Common myeloid progenitor, CD34-positive (primary cell): ENCODE data around the gene NFATC3.

ENCODE experiments used
- CTCF ChIA-PET: fragments of 350-600 bp; sonication (Branson Sonifier 250); formaldehyde crosslinking; loops from one replicate; lab custom pipeline; 2021; ENCODE audit warnings: antibody characterized with exemption; lab: Charles Lee
- POLR2A ChIA-PET: fragments of 350-600 bp; sonication (Branson Sonifier 250); formaldehyde crosslinking; loops from one replicate; lab custom pipeline; 2021; ENCODE audit warnings: antibody characterized with exemption; lab: Charles Lee
- DNase-seq, 3 donors: peaks; one replicate each; pipeline versions ENCODE4 v3.0.0 to v3.0.0-alpha.2; 2013
- H3K27ac ChIP-seq, 2 experiments: 1 replicate in 1 of 2; 2 replicates in 1 of 2; pipeline ENCODE4 v1.7.0; 2013; ENCODE audit warnings: inconsistent platforms in 2 of 2, low read length in 2 of 2, mild to moderate bottlenecking in 2 of 2, low read depth in 1 of 2, moderate library complexity in 1 of 2; ENCODE audit not compliant: severe bottlenecking in 2 of 2, insufficient read depth in 1 of 2, poor library complexity in 1 of 2
- H3K27me3 ChIP-seq, 5 experiments: replicated peaks in 2 of 5; 1 replicate in 3 of 5; 2 replicates in 2 of 5; pipeline versions ENCODE4 v1.6.1 to v1.7.0; 2013; ENCODE audit warnings: low read length in 4 of 5, mild to moderate bottlenecking in 2 of 5, moderate library complexity in 2 of 5, inconsistent platforms in 1 of 5; ENCODE audit not compliant: insufficient read depth in 5 of 5, control insufficient read depth in 4 of 5
- H3K36me3 ChIP-seq, 4 experiments: 1 replicate in 2 of 4; 2 replicates in 2 of 4; pipeline versions ENCODE4 v1.6.1 to v1.7.0; 2013; ENCODE audit warnings: low read length in 3 of 4, control low read depth in 1 of 4, mild to moderate bottlenecking in 1 of 4; ENCODE audit not compliant: control insufficient read depth in 4 of 4, insufficient read depth in 4 of 4
- H3K4me1 ChIP-seq, 4 experiments: 1 replicate in 3 of 4; 2 replicates in 1 of 4; pipeline versions ENCODE4 v1.6.1 to v1.7.1; 2013; ENCODE audit warnings: low read length in 3 of 4, mild to moderate bottlenecking in 3 of 4, control low read depth in 1 of 4, inconsistent platforms in 1 of 4, moderate library complexity in 1 of 4; ENCODE audit not compliant: control insufficient read depth in 4 of 4, insufficient read depth in 4 of 4; ENCODE audit errors: control extremely low read depth in 1 of 4
- H3K4me3 ChIP-seq, 7 experiments: 1 replicate in 4 of 7; 2 replicates in 3 of 7; pipeline versions ENCODE4 v1.5.1 to v1.7.0; 2013; ENCODE audit warnings: mild to moderate bottlenecking in 7 of 7, low read length in 6 of 7, moderate library complexity in 6 of 7, inconsistent platforms in 2 of 7, low read depth in 2 of 7, control low read depth in 1 of 7; ENCODE audit not compliant: insufficient read depth in 4 of 7, control insufficient read depth in 1 of 7; ENCODE audit errors: extremely low read depth in 1 of 7
- H3K9me3 ChIP-seq, 5 experiments: 1 replicate in 4 of 5; 2 replicates in 1 of 5; pipeline versions ENCODE4 v1.6.1 to v1.7.1; 2013; ENCODE audit warnings: low read length in 4 of 5, mild to moderate bottlenecking in 2 of 5, inconsistent platforms in 1 of 5, low read depth in 1 of 5, moderate library complexity in 1 of 5; ENCODE audit not compliant: control insufficient read depth in 4 of 5, insufficient read depth in 2 of 5; ENCODE audit errors: control extremely low read depth in 1 of 5
- WGBS: methylation state at CpG from one replicate; pipeline ENCODE4 v1.1.5; 2013; ENCODE audit not compliant: insufficient coverage; 5-methylcytosine and 5-hydroxymethylcytosine counted together

Gene NFATC3

GRCh38 chr16:68242085-68242484 is 156.9 kb downstream of the NFATC3 start:
- H3K27ac ChIP-seq, result no peak overlapping the region
- DNase-seq, result no peak
- H3K9me3 ChIP-seq, result no peaks in the 10 kb centered on the region
- POLR2A ChIA-PET, result no interaction called here
- no peaks in the 10 kb centered on the region for H3K36me3 ChIP-seq
- CTCF ChIA-PET, result interaction anchor here (0.7 to 7.8 kb wide), 10 partner anchors 11 to 229 kb away, joined by 3 to 92 read pairs (median 5); no protein-coding TSS in a partner anchor
- H3K4me1 ChIP-seq, result peaks cover 4 to 53% (median 45%) of the 10 kb centered on the region in 4 experiments
- H3K27me3 ChIP-seq, result peaks cover 0 to under 1% (median 0%) of the 10 kb centered on the region in 5 experiments
- WGBS, result 97% methylated on average over 6 of the region's 7 CpGs
- H3K4me3 ChIP-seq, result no peak overlapping the region

- ChIA-PET CTCF (interaction anchor here (0.7 to 7.8 kb wide), 9 partner anchors 11 to 228 kb away, joined by 3 to 92 read pairs (median 4); partner anchors contain the start of gene SLC7A6), POLR2A (no interaction called here)
- Histone ChIP-seq H3K4me1 (peaks cover 4 to 51% (median 46%) of the 10 kb centered on the region in 4 experiments), H3K36me3 (no peaks in the 10 kb centered on the region), H3K4me3 (no peak overlapping the region), H3K27ac (no peak overlapping the region), H3K9me3 (no peaks in the 10 kb centered on the region), H3K27me3 (no peaks in the 10 kb centered on the region)
- WGBS, result 94% methylated on average over 5 of the region's 9 CpGs
- no peak for DNase-seq
These were observed 158.0 kb downstream of the NFATC3 start for GRCh38 chr16:68242926-68243858.

- CTCF ChIA-PET, result interaction anchor here (0.7 to 7.8 kb wide), 10 partner anchors 10 to 87 kb away, joined by 3 to 92 read pairs (median 4); partner anchors contain the start of gene SLC7A6
- Histone ChIP-seq H3K36me3 (peaks cover 0 to 10% (median 2%) of the 10 kb centered on the region in 4 experiments), H3K4me1 (peaks cover 4 to 45% (median 40%) of the 10 kb centered on the region in 4 experiments), H3K27ac (peak overlapping the region in 1 of 2 experiments; percentile 66), H3K27me3 (no peaks in the 10 kb centered on the region), H3K4me3 (peak overlapping the region; percentile 69 to 99 (median 92)), H3K9me3 (no peaks in the 10 kb centered on the region)
- no peak for DNase-seq
- POLR2A ChIA-PET, result interaction anchor here (0.5 to 1.3 kb wide), 2 partner anchors 88 to 121 kb away, joined by 3 to 6 read pairs; no protein-coding TSS in a partner anchor
- WGBS, result 6% methylated on average over 20 of the region's 20 CpGs
These were observed 159.3 kb downstream of the NFATC3 start for GRCh38 chr16:68244481-68244902.

- WGBS, result under 1% methylated on average over 70 of the region's 75 CpGs
- Histone ChIP-seq H3K27me3 (no peaks in the 10 kb centered on the region), H3K4me1 (peaks cover 4 to 39% (median 34%) of the 10 kb centered on the region in 4 experiments), H3K9me3 (no peaks in the 10 kb centered on the region), H3K36me3 (peaks cover 0 to 13% (median 2%) of the 10 kb centered on the region in 4 experiments), H3K4me3 (peak within 1 kb of the TSS; percentile 69 to 99 (median 92)), H3K27ac (peak within 1 kb of the TSS in 1 of 2 experiments; percentile 66)
- DNase-seq, result peak; percentile 93 to 97 (median 96)
- CTCF ChIA-PET, result interaction anchor here (0.7 to 7.8 kb wide), 10 partner anchors 15 to 87 kb away, joined by 3 to 92 read pairs (median 3); partner anchors contain the start of gene SLC7A6
- POLR2A ChIA-PET, result interaction anchor here (0.5 to 1.3 kb wide), 2 partner anchors 87 to 122 kb away, joined by 3 to 6 read pairs; no protein-coding TSS in a partner anchor
These were observed 160.0 kb downstream of the NFATC3 start, which contains the start of gene PLA2G15 for GRCh38 chr16:68244903-68245853. PLA2G15 (plus strand) TSS chr16:68245373; CDS start chr16:68245427, 54 bp downstream.

GRCh38 chr16:68246121-68246520 is 161.0 kb downstream of the NFATC3 start:
- DNase-seq, result no peak
- ChIA-PET POLR2A (no interaction called here), CTCF (interaction anchor here (0.9 to 7.8 kb wide), 4 partner anchors 14 to 81 kb away, joined by 3 to 92 read pairs (median 42); partner anchors contain the start of gene SLC7A6)
- Histone ChIP-seq H3K4me1 (peaks cover 4 to 39% (median 34%) of the 10 kb centered on the region in 4 experiments), H3K36me3 (peaks cover 0 to 20% (median 4%) of the 10 kb centered on the region in 4 experiments), H3K4me3 (peak overlapping the region in 6 of 7 experiments; percentile 69 to 99 (median 93)), H3K27me3 (no peaks in the 10 kb centered on the region), H3K9me3 (no peaks in the 10 kb centered on the region), H3K27ac (no peak overlapping the region)
- 98% methylated on average over 7 of the region's 7 CpGs for WGBS

GRCh38 chr16:68246666-68247065 is 161.5 kb downstream of the NFATC3 start:
- Histone ChIP-seq H3K9me3 (no peaks in the 10 kb centered on the region), H3K4me1 (peaks cover 4 to 39% (median 34%) of the 10 kb centered on the region in 4 experiments), H3K36me3 (peaks cover 0 to 21% (median 5%) of the 10 kb centered on the region in 4 experiments), H3K4me3 (peak overlapping the region in 2 of 7 experiments; percentile 30 to 72), H3K27ac (no peak overlapping the region), H3K27me3 (no peaks in the 10 kb centered on the region)
- POLR2A ChIA-PET, result no interaction called here
- WGBS, result 98% methylated on average over 5 of the region's 5 CpGs
- CTCF ChIA-PET, result interaction anchor here (7.7 to 7.8 kb wide), 2 partner anchors 13 to 81 kb away, joined by 72 to 92 read pairs; no protein-coding TSS in a partner anchor
- no peak for DNase-seq
